Tibial nerve (tissue), 3 donors: ENCODE measurements around the gene ARMC7.

Experiments used
- CTCF ChIP-seq, 5 experiments: fragments of 200-600 bp in 3 of 5; fragments of 450-650 bp in 2 of 5; sonication (generic) in 3 of 5; IDR thresholded peaks; one replicate each; pipeline ENCODE4 v1.5.1; 2016 to 2019; ENCODE audit warnings: antibody characterized with exemption in 5 of 5, mild to moderate bottlenecking in 3 of 5, moderate library complexity in 2 of 5
- POLR2A ChIP-seq, 2 donors: fragments of 450-650 bp; IDR thresholded peaks; one replicate each; pipeline ENCODE4 v1.6.1; 2017; ENCODE audit warnings: antibody characterized with exemption in 2 of 2, mild to moderate bottlenecking in 2 of 2, moderate library complexity in 2 of 2

DNA sequence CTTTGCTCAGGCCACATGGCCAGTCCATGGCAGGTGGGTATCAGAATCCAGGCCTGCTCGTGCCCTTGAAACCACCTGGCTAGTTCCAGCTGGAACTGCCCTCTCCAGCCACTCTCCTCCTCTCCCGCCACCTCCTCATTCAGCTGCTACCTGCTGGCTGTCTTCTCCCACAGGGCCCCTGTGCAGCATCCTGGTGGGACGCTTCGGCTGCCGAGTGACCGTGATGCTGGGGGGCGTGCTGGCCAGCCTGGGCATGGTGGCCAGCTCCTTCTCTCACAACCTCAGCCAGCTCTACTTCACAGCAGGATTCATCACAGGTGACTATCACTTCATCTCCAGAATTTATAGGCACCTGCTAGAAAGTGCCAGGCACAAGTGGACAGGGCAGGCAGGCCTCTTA, 11.9 kb upstream of the ARMC7 start:
- TF ChIP-seq POLR2A (IDR thresholded peaks at IDR 0.05) = no peak
- TF ChIP-seq CTCF (IDR thresholded peaks at IDR 0.05) = no peak
